Lung (tissue), 12 donors: Measurements from ENCODE around the gene LENG1. TPM values are rescaled to one million over a fixed set of nuclear protein-coding genes. Genes with fewer than 3 reads are reported as not detected.
"Not testable (repeated sequence)": the region's sequence is repeated elsewhere in the genome, so short reads cannot be mapped to it uniquely, and the experiment has no call there.

Source experiments
- ATAC-seq: fragments of 200-7000 bp; cut with Tn5 transposase; one replicate; pipeline ENCODE4 v1.9.1; 2020; ENCODE audit warnings: moderate number of reproducible peaks; ENCODE audit not compliant: insufficient read depth, low FRiP score
- DNase-seq, 3 donors: peaks; one replicate each; pipeline ENCODE4 v3.0.0-alpha.2; 2013 to 2017
- H3K27ac ChIP-seq, 2 donors: one replicate each; pipeline ENCODE4 v1.5.1; 2013; ENCODE audit warnings: mild to moderate bottlenecking in 2 of 2, moderate library complexity in 2 of 2, control low read depth in 1 of 2, inconsistent platforms in 1 of 2, low read depth in 1 of 2, low read length in 1 of 2
- H3K27me3 ChIP-seq, 3 donors: one replicate each; pipeline ENCODE4 v1.5.1; 2013; ENCODE audit warnings: low read length in 2 of 3; ENCODE audit not compliant: control insufficient read depth in 3 of 3, insufficient read depth in 3 of 3
- H3K36me3 ChIP-seq, 4 donors: one replicate each; pipeline ENCODE4 v1.5.1; 2013; ENCODE audit warnings: low read length in 4 of 4, mild to moderate bottlenecking in 1 of 4, moderate library complexity in 1 of 4; ENCODE audit not compliant: control insufficient read depth in 4 of 4, insufficient read depth in 4 of 4
- H3K4me1 ChIP-seq, 5 donors: one replicate each; pipeline ENCODE4 v1.5.1; 2013; ENCODE audit warnings: low read length in 5 of 5, mild to moderate bottlenecking in 2 of 5, moderate library complexity in 1 of 5; ENCODE audit not compliant: control insufficient read depth in 5 of 5, insufficient read depth in 5 of 5
- H3K4me3 ChIP-seq: one replicate; pipeline ENCODE4 v1.5.1; 2013; ENCODE audit warnings: mild to moderate bottlenecking, control low read depth, moderate library complexity
- H3K9ac ChIP-seq, 2 donors: one replicate each; pipeline ENCODE4 v1.5.1; 2013; ENCODE audit warnings: low read length in 2 of 2, control low read depth in 1 of 2; ENCODE audit not compliant: insufficient read depth in 1 of 2
- H3K9me3 ChIP-seq, 4 donors: one replicate each; pipeline ENCODE4 v1.5.1; 2013; ENCODE audit warnings: low read length in 3 of 4, mild to moderate bottlenecking in 1 of 4, moderate library complexity in 1 of 4; ENCODE audit not compliant: control insufficient read depth in 4 of 4, insufficient read depth in 3 of 4
- WGBS, 2 donors: extraction: QIAGEN DNeasy Blood & Tissue Kit; methylation state at CpG; one replicate each; pipeline ENCODE4 v1.1.7; 2013; 5-methylcytosine and 5-hydroxymethylcytosine counted together
- polyA plus RNA-seq, 2 donors: library from polyadenylated mRNA; stranded (reverse); fragments of 200-250 nt; gene quantifications; one replicate each; pipeline ENCODE4 v1.2.1, GENCODE V29; 2013
- total RNA-seq, 2 donors: library from RNA; depleted of rRNA in 1 of 2; stranded (reverse); fragments of >200 nt in 1 of 2; gene quantifications; one replicate each; pipeline ENCODE4 v1.2.1, GENCODE V29; 2014 to 2021
- TF ChIP-seq, protein P1 (sequence below): IDR thresholded peaks from 2 replicates; pipeline ENCODE4 v1.5.1; 2012; ENCODE audit warnings: mild to moderate bottlenecking; ENCODE audit errors: control extremely low read depth, extremely low read depth
- donor health status: control.
- donor health status: control.
- donor health status: Bipolar disorder and iron deficiency.
- donor health status: healthy.
- donor health status: DM: yes; HTN: yes; CAD: no.

LENG1 gene
- total and polyA plus RNA-seq, 4 donors = 3.8 to 17.1 (median 8.2) TPM

- WGBS, 2 donors = 17 to 42% methylated on average over 5 of the region's 5 CpGs
- peaks cover 27 to 42% (median 34%) of the 10 kb centered on the region in 4 donors for H3K36me3 ChIP-seq
- H3K27me3 ChIP-seq = no peaks in the 10 kb centered on the region
- H3K4me3 ChIP-seq = no peak overlapping the region
- no peaks in the 10 kb centered on the region for H3K9me3 ChIP-seq
- H3K27ac ChIP-seq = peak overlapping the region in 1 of 2 donors; percentile 97
- no peak overlapping the region for H3K9ac ChIP-seq
- TF ChIP-seq, protein P1, sequence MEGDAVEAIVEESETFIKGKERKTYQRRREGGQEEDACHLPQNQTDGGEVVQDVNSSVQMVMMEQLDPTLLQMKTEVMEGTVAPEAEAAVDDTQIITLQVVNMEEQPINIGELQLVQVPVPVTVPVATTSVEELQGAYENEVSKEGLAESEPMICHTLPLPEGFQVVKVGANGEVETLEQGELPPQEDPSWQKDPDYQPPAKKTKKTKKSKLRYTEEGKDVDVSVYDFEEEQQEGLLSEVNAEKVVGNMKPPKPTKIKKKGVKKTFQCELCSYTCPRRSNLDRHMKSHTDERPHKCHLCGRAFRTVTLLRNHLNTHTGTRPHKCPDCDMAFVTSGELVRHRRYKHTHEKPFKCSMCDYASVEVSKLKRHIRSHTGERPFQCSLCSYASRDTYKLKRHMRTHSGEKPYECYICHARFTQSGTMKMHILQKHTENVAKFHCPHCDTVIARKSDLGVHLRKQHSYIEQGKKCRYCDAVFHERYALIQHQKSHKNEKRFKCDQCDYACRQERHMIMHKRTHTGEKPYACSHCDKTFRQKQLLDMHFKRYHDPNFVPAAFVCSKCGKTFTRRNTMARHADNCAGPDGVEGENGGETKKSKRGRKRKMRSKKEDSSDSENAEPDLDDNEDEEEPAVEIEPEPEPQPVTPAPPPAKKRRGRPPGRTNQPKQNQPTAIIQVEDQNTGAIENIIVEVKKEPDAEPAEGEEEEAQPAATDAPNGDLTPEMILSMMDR = no peak
- ATAC-seq (no peak), DNase-seq (no peak)
- peaks cover 14 to 52% (median 32%) of the 10 kb centered on the region in 5 donors for H3K4me1 ChIP-seq
Observed at GRCh38 chr19:54207676-54207982, 48.1 kb upstream of the LENG1 start.

GRCh38 chr19:54207193-54207592 is 47.7 kb upstream of the LENG1 start:
- not testable (repeated sequence) for H3K9me3 ChIP-seq, H3K27me3 ChIP-seq, ATAC-seq, H3K9ac ChIP-seq, H3K4me3 ChIP-seq, DNase-seq
- 45 to 64% methylated on average over 21 to 23 of the region's 23 CpGs for WGBS, 2 donors
- Histone ChIP-seq H3K27ac (peak overlapping the region in 1 of 2 donors; percentile 97), H3K4me1 (peaks cover 17 to 56% (median 33%) of the 10 kb centered on the region in 5 donors), H3K36me3 (peaks cover 31 to 44% (median 38%) of the 10 kb centered on the region in 4 donors)

DNA sequence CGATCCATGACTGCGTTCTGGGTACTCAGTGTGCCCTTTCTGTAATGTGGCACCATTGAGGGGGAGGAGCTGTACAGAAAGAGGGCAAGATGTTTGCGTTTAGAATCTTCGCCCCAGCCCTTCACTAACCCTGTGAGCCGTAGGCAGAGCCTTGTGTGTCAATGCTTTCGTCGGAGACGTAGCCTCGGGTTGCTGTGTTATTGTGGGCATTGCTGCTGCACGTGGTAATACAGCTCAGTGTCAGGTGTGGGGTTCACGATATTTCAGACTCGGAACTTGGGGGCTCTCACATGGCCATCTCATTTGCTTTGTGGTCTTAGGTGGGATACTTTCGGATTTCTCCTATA is 47.3 kb upstream of the LENG1 start:
- Histone ChIP-seq H3K27me3 (no peaks in the 10 kb centered on the region), H3K9me3 (no peaks in the 10 kb centered on the region), H3K27ac (peak overlapping the region in 1 of 2 donors; percentile 97), H3K4me1 (peaks cover 20 to 60% (median 33%) of the 10 kb centered on the region in 5 donors), H3K36me3 (peaks cover 31 to 48% (median 39%) of the 10 kb centered on the region in 4 donors), H3K9ac (no peak overlapping the region), H3K4me3 (no peak overlapping the region)
- TF ChIP-seq, protein P1 = no peak
- 72 to 83% methylated on average over 13 of the region's 13 CpGs for WGBS, 2 donors
- no peak for DNase-seq
- ATAC-seq = no peak

GRCh38 chr19:54206030-54206830 is 46.7 kb upstream of the LENG1 start:
- Histone ChIP-seq H3K4me3 (no peak overlapping the region), H3K36me3 (peaks cover 31 to 54% (median 43%) of the 10 kb centered on the region in 4 donors), H3K9me3 (no peaks in the 10 kb centered on the region), H3K27ac (peak overlapping the region in 1 of 2 donors; percentile 97), H3K4me1 (peaks cover 20 to 64% (median 38%) of the 10 kb centered on the region in 5 donors), H3K9ac (no peak overlapping the region), H3K27me3 (no peaks in the 10 kb centered on the region)
- DNase-seq = no peak
- TF ChIP-seq, protein P1 = no peak
- 87 to 89% methylated on average over 27 of the region's 27 CpGs for WGBS, 2 donors
- ATAC-seq = no peak
